Measurements from ENCODE around the gene ZFX. TPM values are rescaled to one million over a fixed set of nuclear protein-coding genes. Genes with fewer than 3 reads are reported as not detected.

The ZFX gene
- total and polyA plus RNA-seq, 10 of the 15 experiments (the other 5 are each of a cell fraction or from before 2014, with no cell fraction given): 6.8 to 40.9 (median 24.6) TPM

DNA sequence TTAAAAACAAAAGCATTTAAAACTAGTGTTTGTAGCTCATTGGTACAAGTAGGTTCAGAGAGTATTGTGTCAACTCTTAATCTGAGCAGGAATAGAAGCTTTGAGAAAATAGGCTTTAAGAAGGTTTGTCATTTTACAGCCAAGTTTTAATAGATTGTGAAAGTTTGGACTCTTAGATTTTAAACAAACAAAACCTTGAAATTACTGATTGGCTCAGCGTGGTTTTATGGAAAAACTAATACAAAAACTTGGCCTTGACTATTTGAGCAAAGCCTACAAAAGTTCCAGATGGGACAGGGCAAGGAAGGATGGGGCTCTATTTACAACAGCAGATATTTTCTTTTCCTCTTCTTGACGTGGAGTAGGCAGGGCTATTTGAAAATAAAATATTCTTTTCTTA is 16.5 kb downstream of the ZFX start (continued):
- TF ChIP-seq, protein P1, sequence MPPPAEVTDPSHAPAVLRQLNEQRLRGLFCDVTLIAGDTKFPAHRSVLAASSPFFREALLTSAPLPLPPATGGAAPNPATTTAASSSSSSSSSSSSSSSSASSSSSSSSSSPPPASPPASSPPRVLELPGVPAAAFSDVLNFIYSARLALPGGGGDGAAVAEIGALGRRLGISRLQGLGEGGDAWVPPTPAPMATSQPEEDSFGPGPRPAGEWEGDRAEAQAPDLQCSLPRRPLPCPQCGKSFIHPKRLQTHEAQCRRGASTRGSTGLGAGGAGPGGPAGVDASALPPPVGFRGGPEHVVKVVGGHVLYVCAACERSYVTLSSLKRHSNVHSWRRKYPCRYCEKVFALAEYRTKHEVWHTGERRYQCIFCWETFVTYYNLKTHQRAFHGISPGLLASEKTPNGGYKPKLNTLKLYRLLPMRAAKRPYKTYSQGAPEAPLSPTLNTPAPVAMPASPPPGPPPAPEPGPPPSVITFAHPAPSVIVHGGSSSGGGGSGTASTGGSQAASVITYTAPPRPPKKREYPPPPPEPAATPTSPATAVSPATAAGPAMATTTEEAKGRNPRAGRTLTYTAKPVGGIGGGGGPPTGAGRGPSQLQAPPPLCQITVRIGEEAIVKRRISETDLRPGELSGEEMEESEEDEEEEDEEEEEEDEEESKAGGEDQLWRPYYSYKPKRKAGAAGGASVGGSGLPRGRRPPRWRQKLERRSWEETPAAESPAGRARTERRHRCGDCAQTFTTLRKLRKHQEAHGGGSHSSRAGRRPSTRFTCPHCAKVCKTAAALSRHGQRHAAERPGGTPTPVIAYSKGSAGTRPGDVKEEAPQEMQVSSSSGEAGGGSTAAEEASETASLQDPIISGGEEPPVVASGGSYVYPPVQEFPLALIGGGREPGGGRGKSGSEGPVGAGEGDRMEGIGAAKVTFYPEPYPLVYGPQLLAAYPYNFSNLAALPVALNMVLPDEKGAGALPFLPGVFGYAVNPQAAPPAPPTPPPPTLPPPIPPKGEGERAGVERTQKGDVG (CRISPR knock-in tag; IDR thresholded peaks at IDR 0.05): no peak
- TF ChIP-seq MTA3 (IDR thresholded peaks at IDR 0.05; ENCODE audit: borderline replicate concordance, low read length) (no peak), ZNF207 (IDR thresholded peaks at IDR 0.05; ENCODE audit: borderline replicate concordance) (no peak), GABPA (IDR thresholded peaks at IDR 0.05; ENCODE audit: low read depth) (no peak), NBN (IDR thresholded peaks at IDR 0.05) (no peak), IKZF2 (IDR thresholded peaks at IDR 0.05) (no peak), WRNIP1 (IDR thresholded peaks at IDR 0.05; ENCODE audit: borderline replicate concordance, low read depth, low read length) (no peak), CREB1 (IDR thresholded peaks at IDR 0.05; ENCODE audit: low read depth) (no peak), RB1 (IDR thresholded peaks at IDR 0.05; ENCODE audit: borderline replicate concordance) (no peak), PAX5 (IDR thresholded peaks at IDR 0.05; ENCODE audit: borderline replicate concordance, low read depth, low read length) (no peak), NFXL1 (IDR thresholded peaks at IDR 0.05; ENCODE audit: borderline replicate concordance) (no peak)
- TF ChIP-seq, protein P2, sequence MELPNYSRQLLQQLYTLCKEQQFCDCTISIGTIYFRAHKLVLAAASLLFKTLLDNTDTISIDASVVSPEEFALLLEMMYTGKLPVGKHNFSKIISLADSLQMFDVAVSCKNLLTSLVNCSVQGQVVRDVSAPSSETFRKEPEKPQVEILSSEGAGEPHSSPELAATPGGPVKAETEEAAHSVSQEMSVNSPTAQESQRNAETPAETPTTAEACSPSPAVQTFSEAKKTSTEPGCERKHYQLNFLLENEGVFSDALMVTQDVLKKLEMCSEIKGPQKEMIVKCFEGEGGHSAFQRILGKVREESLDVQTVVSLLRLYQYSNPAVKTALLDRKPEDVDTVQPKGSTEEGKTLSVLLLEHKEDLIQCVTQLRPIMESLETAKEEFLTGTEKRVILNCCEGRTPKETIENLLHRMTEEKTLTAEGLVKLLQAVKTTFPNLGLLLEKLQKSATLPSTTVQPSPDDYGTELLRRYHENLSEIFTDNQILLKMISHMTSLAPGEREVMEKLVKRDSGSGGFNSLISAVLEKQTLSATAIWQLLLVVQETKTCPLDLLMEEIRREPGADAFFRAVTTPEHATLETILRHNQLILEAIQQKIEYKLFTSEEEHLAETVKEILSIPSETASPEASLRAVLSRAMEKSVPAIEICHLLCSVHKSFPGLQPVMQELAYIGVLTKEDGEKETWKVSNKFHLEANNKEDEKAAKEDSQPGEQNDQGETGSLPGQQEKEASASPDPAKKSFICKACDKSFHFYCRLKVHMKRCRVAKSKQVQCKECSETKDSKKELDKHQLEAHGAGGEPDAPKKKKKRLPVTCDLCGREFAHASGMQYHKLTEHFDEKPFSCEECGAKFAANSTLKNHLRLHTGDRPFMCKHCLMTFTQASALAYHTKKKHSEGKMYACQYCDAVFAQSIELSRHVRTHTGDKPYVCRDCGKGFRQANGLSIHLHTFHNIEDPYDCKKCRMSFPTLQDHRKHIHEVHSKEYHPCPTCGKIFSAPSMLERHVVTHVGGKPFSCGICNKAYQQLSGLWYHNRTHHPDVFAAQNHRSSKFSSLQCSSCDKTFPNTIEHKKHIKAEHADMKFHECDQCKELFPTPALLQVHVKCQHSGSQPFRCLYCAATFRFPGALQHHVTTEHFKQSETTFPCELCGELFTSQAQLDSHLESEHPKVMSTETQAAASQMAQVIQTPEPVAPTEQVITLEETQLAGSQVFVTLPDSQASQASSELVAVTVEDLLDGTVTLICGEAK (IDR thresholded peaks at IDR 0.05; ENCODE audit: borderline replicate concordance): no peak
- TF ChIP-seq, protein P3, sequence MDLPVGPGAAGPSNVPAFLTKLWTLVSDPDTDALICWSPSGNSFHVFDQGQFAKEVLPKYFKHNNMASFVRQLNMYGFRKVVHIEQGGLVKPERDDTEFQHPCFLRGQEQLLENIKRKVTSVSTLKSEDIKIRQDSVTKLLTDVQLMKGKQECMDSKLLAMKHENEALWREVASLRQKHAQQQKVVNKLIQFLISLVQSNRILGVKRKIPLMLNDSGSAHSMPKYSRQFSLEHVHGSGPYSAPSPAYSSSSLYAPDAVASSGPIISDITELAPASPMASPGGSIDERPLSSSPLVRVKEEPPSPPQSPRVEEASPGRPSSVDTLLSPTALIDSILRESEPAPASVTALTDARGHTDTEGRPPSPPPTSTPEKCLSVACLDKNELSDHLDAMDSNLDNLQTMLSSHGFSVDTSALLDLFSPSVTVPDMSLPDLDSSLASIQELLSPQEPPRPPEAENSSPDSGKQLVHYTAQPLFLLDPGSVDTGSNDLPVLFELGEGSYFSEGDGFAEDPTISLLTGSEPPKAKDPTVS (IDR thresholded peaks at IDR 0.05; ENCODE audit: low read depth, low read length): no peak
